GM12865 (cell line): ENCODE measurements around the gene ZNF599.

Experiments
- DNase-seq: peaks from one replicate; pipeline ENCODE4 v3.0.0; 2010; ENCODE audit warnings: low read depth
- H3K4me3 ChIP-seq: 2 replicates; pipeline ENCODE4 v1.5.1; 2011; ENCODE audit warnings: mild to moderate bottlenecking, low read depth, low read length, control low read depth
- TF ChIP-seq, protein P1 (sequence below): IDR thresholded peaks from 2 replicates; pipeline ENCODE4 v1.5.1; 2011; ENCODE audit warnings: low read length, control low read depth, low read depth, inconsistent platforms; ENCODE audit not compliant: insufficient read depth; ENCODE audit errors: missing control alignments

ZNF599 gene

DNA sequence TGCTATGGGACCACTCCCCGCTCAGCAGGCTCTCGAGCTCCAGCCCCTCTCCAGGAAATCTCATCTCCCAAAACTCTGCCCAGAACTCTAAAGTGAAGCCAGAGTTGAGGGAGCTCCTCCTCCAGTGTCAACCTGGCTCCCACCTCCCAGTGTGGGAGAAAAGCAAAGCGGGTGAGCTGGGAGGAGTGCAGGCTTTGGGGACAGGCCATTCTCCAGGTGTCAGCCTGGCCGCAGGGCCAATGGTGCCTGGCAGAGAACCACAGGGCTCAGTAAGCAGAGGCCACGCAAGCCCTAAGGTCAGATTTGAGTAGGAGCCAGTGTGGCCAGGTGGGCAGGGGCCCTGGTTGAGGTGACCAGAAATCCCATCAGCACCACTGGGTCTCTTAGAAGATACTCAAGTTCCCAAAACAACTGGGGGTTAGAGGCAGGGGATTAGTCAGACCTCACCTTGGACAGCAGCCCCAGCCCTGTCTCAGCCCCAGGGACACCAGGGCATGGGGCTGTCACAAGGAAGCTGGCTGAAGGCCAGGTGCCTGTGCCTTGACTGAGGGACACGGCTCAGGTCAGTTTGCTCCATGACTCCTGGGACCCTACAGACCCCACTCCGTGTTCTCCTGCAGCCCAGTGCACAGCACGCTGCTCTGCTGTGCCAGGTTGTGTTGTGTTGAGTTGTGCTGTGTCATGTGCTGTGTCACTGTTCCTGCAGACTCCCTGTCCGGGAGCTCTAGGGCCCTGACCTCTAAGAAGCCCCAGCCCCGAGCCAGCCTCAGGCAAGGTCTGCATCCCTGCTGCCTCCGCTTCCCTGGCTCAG, 41.8 kb downstream of the ZNF599 start:
- no peak for DNase-seq
- no peak overlapping the region for H3K4me3 ChIP-seq
- TF ChIP-seq, protein P1, sequence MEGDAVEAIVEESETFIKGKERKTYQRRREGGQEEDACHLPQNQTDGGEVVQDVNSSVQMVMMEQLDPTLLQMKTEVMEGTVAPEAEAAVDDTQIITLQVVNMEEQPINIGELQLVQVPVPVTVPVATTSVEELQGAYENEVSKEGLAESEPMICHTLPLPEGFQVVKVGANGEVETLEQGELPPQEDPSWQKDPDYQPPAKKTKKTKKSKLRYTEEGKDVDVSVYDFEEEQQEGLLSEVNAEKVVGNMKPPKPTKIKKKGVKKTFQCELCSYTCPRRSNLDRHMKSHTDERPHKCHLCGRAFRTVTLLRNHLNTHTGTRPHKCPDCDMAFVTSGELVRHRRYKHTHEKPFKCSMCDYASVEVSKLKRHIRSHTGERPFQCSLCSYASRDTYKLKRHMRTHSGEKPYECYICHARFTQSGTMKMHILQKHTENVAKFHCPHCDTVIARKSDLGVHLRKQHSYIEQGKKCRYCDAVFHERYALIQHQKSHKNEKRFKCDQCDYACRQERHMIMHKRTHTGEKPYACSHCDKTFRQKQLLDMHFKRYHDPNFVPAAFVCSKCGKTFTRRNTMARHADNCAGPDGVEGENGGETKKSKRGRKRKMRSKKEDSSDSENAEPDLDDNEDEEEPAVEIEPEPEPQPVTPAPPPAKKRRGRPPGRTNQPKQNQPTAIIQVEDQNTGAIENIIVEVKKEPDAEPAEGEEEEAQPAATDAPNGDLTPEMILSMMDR, result no peak

DNA sequence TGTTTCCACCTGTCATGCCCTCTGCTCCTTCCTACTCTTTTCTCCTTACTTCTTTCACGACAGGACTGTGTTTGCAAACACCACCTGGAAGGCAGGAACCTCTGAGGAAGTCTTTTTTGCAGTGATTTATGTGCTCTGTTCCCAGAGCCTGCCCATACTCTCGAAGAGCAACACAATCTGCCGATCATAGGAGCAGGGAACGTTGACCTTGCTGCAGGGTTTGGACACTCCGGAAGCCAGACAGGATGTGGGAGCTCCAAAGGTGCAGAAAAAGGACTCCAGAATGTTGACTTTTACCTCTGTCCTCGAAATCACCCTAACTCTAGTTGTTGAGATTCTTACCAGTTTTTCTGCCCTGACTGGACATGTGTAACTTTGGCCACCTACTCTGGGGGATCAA, 47.6 kb downstream of the ZNF599 start:
- TF ChIP-seq, protein P1, result no peak
- H3K4me3 ChIP-seq, result no peak overlapping the region

GRCh38 chr19:34722353-34722752, 50.7 kb downstream of the ZNF599 start:
- no peak for DNase-seq
- TF ChIP-seq, protein P1, result no peak
- no peak overlapping the region for H3K4me3 ChIP-seq

More for the DNA sequence above, 47.6 kb downstream of the ZNF599 start:
- no peak for DNase-seq

DNA sequence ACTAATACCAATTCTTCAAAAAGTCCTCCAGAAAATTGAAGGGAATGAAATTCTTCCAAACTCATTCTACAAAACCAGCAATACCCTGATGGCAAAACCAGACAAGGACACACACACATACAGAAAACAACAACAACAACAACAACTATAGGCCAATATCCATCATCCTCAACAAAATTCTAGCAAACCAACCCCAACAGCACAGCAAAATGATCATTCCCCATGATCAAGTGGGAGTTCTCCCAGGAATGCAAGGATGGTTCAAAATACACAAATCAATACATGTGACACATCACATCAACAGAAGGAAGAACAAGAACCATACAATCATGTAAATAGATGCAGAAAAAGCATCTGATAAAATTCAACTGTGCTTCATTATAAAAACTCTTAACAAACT, 57.7 kb downstream of the ZNF599 start:
- TF ChIP-seq, protein P1, result no peak
- DNase-seq, result no peak
- no peak overlapping the region for H3K4me3 ChIP-seq

GRCh38 chr19:34713262-34713637, 59.8 kb downstream of the ZNF599 start:
- no peak overlapping the region for H3K4me3 ChIP-seq
- TF ChIP-seq, protein P1, result no peak
- DNase-seq, result no peak

GRCh38 chr19:34712395-34713261, 60.4 kb downstream of the ZNF599 start:
- TF ChIP-seq, protein P1, result peak; percentile 47
- H3K4me3 ChIP-seq, result no peak overlapping the region
- DNase-seq, result peak; percentile 78
